WTC11 (cell line): ENCODE measurements around the gene PLAGL1.

Experiments
- CTCF ChIP-seq: fragments of 200-600 bp; IDR thresholded peaks from 2 replicates; pipeline ENCODE4 v1.8.0; 2022; ENCODE audit warnings: antibody characterized with exemption
- FOXP1 ChIP-seq: sonication (generic); formaldehyde crosslinking; IDR thresholded peaks from 2 replicates; pipeline ENCODE4 v1.8.0; 2022; ENCODE audit warnings: missing genetic modification reagents, mild to moderate bottlenecking, moderate library complexity, borderline replicate concordance
- GRHL2 ChIP-seq: fragments of 250-450 bp; sonication (Bioruptor Pico); IDR thresholded peaks from 2 replicates; pipeline ENCODE4 v1.8.0; 2022; ENCODE audit warnings: mild to moderate bottlenecking, moderate library complexity; ENCODE audit not compliant: insufficient replicate concordance, severe bottlenecking
- MAX ChIP-seq: sonication (generic); formaldehyde crosslinking; IDR thresholded peaks from 2 replicates; pipeline ENCODE4 v1.8.0; 2022; ENCODE audit warnings: mild to moderate bottlenecking, missing genetic modification reagents
- NFATC4 ChIP-seq: fragments of 250-450 bp; sonication (Bioruptor Pico); IDR thresholded peaks from 2 replicates; pipeline ENCODE4 v1.9.0; 2021; ENCODE audit warnings: mild to moderate bottlenecking
- NFYB ChIP-seq: sonication (generic); formaldehyde crosslinking; conservative IDR thresholded peaks from 2 replicates; pipeline ENCODE4 v1.8.0; 2022; ENCODE audit warnings: low read depth, missing genetic modification reagents
- PREB ChIP-seq: sonication (generic); formaldehyde crosslinking; IDR thresholded peaks from 2 replicates; pipeline ENCODE4 v1.8.1; 2022; ENCODE audit warnings: mild to moderate bottlenecking, missing genetic modification reagents, moderate library complexity, borderline replicate concordance
- SMAD4 ChIP-seq: sonication (generic); formaldehyde crosslinking; IDR thresholded peaks from 2 replicates; pipeline ENCODE4 v1.8.0; 2022; ENCODE audit warnings: mild to moderate bottlenecking, missing genetic modification reagents
- USF1 ChIP-seq: sonication (generic); formaldehyde crosslinking; IDR thresholded peaks from 2 replicates; pipeline ENCODE4 v1.8.0; 2022; ENCODE audit warnings: mild to moderate bottlenecking, missing genetic modification reagents
- ZNF138 ChIP-seq: sonication (generic); formaldehyde crosslinking; conservative IDR thresholded peaks from 2 replicates; pipeline ENCODE4 v1.8.1; 2022; ENCODE audit warnings: mild to moderate bottlenecking, moderate library complexity, missing genetic modification reagents
- ZSCAN18 ChIP-seq: fragments of 250-450 bp; sonication (Bioruptor Pico); IDR thresholded peaks from 2 replicates; pipeline ENCODE4 v2.1.2; 2022; ENCODE audit warnings: mild to moderate bottlenecking, moderate library complexity

- TF ChIP-seq CTCF (no peak), PREB (CRISPR knock-in tag) (no peak), NFYB (no peak), ZNF138 (CRISPR knock-in tag) (no peak), FOXP1 (CRISPR knock-in tag) (no peak), ZSCAN18 (CRISPR knock-in tag) (no peak), USF1 (CRISPR knock-in tag) (no peak), GRHL2 (CRISPR knock-in tag) (no peak), SMAD4 (CRISPR knock-in tag) (no peak), MAX (CRISPR knock-in tag) (no peak), NFATC4 (no peak)
Measured at GRCh38 chr6:143949535-143949934, 58.5 kb downstream of the PLAGL1 start.
